ENCODE results near the gene WWC1.

Gene WWC1

DNA sequence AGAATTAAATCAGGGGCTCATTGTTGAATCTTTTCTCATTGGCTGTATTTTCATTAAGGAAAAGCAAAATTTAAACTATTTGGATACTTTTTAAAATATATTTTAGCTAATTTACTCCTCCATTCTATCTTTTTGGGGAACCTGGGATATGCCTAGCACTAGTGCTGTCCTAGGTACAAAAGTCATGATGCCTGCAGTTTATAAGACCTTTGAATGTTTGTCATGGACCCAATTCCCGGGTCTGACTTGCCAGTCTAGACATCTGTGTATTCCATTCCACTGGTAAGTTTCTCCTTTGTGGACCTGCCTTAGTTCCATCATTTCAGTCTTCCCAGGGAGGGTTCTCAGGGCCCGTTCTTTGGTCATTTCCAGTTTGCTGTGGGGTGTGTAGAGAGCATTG is 63.0 kb downstream of the WWC1 start:
- DNase-seq (ENCODE audit: low read depth), result no peak
- TF ChIP-seq, protein P1, sequence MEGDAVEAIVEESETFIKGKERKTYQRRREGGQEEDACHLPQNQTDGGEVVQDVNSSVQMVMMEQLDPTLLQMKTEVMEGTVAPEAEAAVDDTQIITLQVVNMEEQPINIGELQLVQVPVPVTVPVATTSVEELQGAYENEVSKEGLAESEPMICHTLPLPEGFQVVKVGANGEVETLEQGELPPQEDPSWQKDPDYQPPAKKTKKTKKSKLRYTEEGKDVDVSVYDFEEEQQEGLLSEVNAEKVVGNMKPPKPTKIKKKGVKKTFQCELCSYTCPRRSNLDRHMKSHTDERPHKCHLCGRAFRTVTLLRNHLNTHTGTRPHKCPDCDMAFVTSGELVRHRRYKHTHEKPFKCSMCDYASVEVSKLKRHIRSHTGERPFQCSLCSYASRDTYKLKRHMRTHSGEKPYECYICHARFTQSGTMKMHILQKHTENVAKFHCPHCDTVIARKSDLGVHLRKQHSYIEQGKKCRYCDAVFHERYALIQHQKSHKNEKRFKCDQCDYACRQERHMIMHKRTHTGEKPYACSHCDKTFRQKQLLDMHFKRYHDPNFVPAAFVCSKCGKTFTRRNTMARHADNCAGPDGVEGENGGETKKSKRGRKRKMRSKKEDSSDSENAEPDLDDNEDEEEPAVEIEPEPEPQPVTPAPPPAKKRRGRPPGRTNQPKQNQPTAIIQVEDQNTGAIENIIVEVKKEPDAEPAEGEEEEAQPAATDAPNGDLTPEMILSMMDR (conservative IDR thresholded peaks at IDR 0.05; ENCODE audit: low read length), result no peak
- H3K4me3 ChIP-seq (ENCODE audit: low read length), result no peak overlapping the region

DNA sequence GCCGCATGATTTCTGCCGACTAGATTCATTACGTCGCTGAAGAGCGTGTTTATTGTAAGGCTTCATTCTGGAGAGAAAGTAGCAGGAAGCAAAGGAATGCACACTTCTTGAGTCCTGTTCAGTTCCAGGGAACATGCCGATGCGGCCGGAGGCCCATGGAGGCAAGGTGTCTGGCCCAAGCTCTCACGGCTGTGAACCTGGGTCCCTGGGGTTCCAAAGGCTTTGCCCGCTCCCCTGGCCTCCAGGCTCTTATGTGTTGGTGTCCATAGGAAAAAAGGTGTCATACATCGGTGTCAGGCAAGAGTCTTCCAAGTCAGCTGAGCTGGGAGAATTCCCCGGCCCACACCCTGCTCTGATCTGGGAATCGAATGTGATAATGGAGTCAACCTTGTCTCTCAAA is 64.7 kb downstream of the WWC1 start:
- DNase-seq (ENCODE audit: low read depth), result no peak
- TF ChIP-seq, protein P1 (conservative IDR thresholded peaks at IDR 0.05; ENCODE audit: low read length), result no peak
- H3K4me3 ChIP-seq (ENCODE audit: low read length), result no peak overlapping the region

DNA sequence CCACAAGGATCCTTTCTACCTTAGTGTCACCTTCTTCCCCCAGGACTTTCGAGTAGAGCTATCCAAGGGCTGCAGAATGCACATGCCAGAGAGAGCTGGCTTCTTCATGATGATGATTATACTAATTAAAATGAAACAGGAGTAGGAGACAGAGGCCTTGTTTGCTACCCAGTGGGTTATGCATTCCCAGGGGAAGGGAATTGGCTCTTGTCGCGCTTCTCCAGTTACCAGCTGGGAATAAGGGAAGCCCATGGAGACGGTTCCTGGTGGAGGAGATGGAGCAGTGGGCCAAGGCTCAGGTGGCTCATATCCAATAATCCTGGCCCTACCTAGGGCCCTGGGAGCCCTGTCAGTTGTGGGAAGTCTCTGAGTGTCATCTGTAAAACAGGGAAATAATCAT is 65.1 kb downstream of the WWC1 start:
- TF ChIP-seq, protein P1 (conservative IDR thresholded peaks at IDR 0.05; ENCODE audit: low read length), result no peak
- no peak for DNase-seq (ENCODE audit: low read depth)
- H3K4me3 ChIP-seq (ENCODE audit: low read length), result no peak overlapping the region

DNA sequence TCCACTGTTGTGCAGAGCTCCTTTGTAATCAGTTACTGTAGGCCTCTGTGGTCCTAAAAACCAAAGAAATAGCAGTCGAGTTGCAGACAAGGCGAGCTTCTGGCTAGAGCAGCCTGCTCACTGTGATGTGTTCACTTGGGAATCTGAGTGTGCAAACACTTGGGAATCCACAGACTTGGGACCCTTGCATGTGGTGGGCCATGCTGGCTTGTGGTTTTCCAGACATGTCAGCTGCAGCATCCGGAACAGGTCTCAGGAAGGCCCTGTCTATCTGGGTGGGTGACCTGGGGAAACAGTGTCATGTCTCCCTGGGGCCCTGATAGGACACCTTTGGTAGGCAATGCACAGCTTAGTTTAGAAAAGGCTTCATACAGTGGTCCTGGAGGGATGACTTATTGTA is 66.4 kb downstream of the WWC1 start:
- DNase-seq (ENCODE audit: low read depth), result no peak
- H3K4me3 ChIP-seq (ENCODE audit: low read length), result no peak overlapping the region

DNA sequence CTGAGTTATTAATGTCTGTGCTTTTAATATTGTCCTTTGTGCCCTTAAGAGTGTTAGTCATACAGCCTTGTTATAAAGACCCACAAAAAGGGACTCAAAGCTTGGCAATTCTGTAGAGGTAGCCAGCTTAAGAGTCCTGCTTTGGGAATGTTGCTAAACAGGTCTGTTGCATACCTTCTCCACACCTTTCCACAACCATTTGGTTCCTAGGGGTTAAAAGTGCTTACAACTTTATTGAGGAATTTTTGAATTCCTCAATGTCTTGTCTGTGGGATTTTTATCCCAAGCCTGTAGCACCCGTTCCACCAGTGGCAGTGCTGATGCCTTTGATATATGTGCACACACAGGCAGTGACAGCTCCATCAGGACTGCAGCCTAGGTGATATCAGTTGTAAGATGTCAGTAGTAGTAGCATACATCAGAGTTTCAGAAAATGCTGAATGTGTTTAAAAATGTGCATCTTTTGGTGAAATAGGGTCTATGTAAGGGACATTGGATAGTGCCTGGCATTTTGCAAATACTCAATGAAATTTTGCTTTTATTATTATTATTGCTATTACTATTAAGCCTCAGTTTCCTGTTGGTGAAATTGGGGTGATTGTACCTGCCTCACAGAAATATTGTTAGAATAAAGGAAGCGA is 68.5 kb downstream of the WWC1 start:
- DNase-seq (ENCODE audit: low read depth), result no peak
- TF ChIP-seq, protein P1 (conservative IDR thresholded peaks at IDR 0.05; ENCODE audit: low read length), result no peak
- no peak overlapping the region for H3K4me3 ChIP-seq (ENCODE audit: low read length)

More for the DNA sequence above, 66.4 kb downstream of the WWC1 start:
- TF ChIP-seq, protein P1 (conservative IDR thresholded peaks at IDR 0.05; ENCODE audit: low read length), result no peak

DNA sequence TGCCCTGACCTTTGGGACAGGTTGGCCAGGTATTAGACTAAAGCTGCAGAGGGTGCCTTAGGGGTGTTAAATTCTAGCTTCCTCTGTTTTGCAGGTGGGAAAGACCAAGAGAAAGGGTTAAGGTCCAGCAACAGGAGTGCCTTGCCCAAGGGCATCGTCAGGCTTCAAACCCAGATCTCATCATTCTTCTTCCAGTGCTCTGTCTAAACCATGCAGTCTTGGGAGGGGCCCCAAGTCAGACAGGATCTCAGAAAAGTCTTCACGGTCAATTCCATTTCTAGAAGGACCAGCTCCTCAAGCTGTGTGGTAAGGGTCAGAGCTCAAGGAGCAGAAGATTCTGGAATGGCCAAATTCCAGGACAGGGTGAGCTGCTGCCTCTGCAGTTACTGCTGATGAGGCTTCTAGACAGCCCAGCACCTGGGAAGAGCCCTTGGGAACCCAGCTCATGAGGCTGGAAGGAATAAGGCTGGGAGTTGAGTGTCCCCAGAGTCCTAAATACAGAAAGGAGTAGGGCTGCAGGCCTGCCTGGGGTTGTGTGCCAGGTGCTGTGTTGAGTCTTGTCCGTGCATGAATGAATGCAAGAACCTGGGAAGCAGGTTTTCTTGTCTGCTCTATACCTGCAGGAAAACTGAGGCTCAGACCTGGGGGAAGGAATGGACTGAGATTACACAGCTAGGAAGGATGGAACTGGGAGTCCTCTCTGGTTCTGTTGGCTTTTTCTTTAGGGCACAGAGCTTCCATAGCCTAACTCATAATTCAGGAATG is 69.3 kb downstream of the WWC1 start:
- no peak overlapping the region for H3K4me3 ChIP-seq (ENCODE audit: low read length)
- DNase-seq (ENCODE audit: low read depth), result no peak
- TF ChIP-seq, protein P1 (conservative IDR thresholded peaks at IDR 0.05; ENCODE audit: low read length), result no peak

Data from AG10803 (cell line).